ENCODE data around the gene SORCS2. TPM values are rescaled to one million over a fixed set of nuclear protein-coding genes. Genes with fewer than 3 reads are reported as not detected.

The SORCS2 gene
- total RNA-seq, 2 experiments from 2014 or later = 0.03 TPM; not detected in 1

DNA sequence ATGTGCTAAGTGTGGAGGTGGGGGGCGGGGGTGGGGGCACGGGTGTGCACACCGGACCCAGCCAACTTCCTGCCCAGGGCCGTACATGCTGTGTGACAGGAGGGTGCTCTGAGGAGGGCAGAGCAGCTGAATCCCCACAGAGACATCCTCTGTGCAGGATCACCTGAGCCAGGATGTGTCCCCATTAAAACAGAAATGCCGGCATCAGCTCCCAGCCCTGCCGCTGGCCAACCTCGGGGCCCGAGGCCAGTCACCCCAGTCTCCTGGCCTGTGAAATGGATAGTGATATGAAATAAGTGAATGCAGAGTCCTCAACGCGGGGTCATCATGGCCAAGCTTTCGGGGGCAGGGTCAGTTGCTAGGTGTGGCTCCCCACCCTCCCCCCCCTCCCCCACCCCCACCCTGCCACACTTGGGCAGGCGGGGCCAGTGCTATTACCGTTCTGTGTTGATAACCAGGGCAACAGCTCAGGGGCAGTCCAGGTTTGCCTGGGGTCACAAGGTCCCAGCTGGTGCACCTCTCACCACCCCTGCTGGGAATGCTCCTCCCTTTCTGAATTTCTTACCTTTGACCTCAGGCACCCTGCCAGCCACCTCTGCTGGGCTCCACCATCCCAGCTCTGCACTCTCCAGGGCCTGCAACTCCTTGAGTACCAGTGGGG lies 469.6 kb downstream of the SORCS2 start:
- CTCF ChIA-PET (ENCODE audit: unreplicated experiment) = no interaction called here
- Histone ChIP-seq H3K4me1 (ENCODE audit: insufficient read depth, low read length, poor library complexity, severe bottlenecking) (no peaks in the 10 kb centered on the region), H3K27ac (ENCODE audit: low read depth, low read length, poor library complexity, severe bottlenecking) (no peak overlapping the region), H3K36me3 (ENCODE audit: insufficient read depth, low read length) (no peaks in the 10 kb centered on the region), H2AFZ (ENCODE audit: low read length) (no peak overlapping the region), H3K79me2 (ENCODE audit: insufficient read depth, low read depth, low read length) (no peaks in the 10 kb centered on the region), H3K4me2 (ENCODE audit: low read length) (no peak overlapping the region), H3K9me3 (ENCODE audit: low read length) (no peaks in the 10 kb centered on the region), H3K9me2 (ENCODE audit: insufficient read depth, low read length) (no peaks in the 10 kb centered on the region), H3K4me3 (ENCODE audit: low read depth, low read length, poor library complexity, severe bottlenecking) (no peak overlapping the region), H4K20me1 (ENCODE audit: insufficient read depth, low read length) (no peaks in the 10 kb centered on the region)
- POLR2A ChIA-PET = interaction anchor here (0.7 kb wide), 1 partner anchor 424 kb away, joined by 3 read pairs; no protein-coding TSS in a partner anchor
- BruUV-seq (replicated peaks) = no TSS peak
- no peak for DNase-seq (ENCODE audit: low spot score)
- intact Hi-C loops (cut with micrococcal nuclease; ENCODE audit: unreplicated experiment) = no loop called here
- TF ChIP-seq CTCF (conservative IDR thresholded peaks at IDR 0.05; ENCODE audit: low read length) (no peak), EZH2phosphoT487 (IDR thresholded peaks at IDR 0.05; ENCODE audit: borderline replicate concordance, low read depth, low read length) (no peak)

GRCh38 chr4:7662507-7662846 lies 470.1 kb downstream of the SORCS2 start:
- H3K9me3 ChIP-seq (ENCODE audit: low read length) = no peaks in the 10 kb centered on the region
- H2AFZ ChIP-seq (ENCODE audit: low read length) = no peak overlapping the region
- no peak overlapping the region for H3K4me3 ChIP-seq (ENCODE audit: low read depth, low read length, poor library complexity, severe bottlenecking)
- no peaks in the 10 kb centered on the region for H3K9me2 ChIP-seq (ENCODE audit: insufficient read depth, low read length)
- no peaks in the 10 kb centered on the region for H4K20me1 ChIP-seq (ENCODE audit: insufficient read depth, low read length)
- no peak for DNase-seq (ENCODE audit: low spot score)
- no peak overlapping the region for H3K4me2 ChIP-seq (ENCODE audit: low read length)
- ChIA-PET POLR2A (interaction anchor here (0.7 kb wide), 1 partner anchor 424 kb away, joined by 3 read pairs; no protein-coding TSS in a partner anchor), CTCF (ENCODE audit: unreplicated experiment) (no interaction called here)
- no peaks in the 10 kb centered on the region for H3K79me2 ChIP-seq (ENCODE audit: insufficient read depth, low read depth, low read length)
- TF ChIP-seq CTCF (conservative IDR thresholded peaks at IDR 0.05; ENCODE audit: low read length) (no peak), EZH2phosphoT487 (IDR thresholded peaks at IDR 0.05; ENCODE audit: borderline replicate concordance, low read depth, low read length) (no peak)
- intact Hi-C loops (cut with micrococcal nuclease; ENCODE audit: unreplicated experiment) = no loop called here
- no peaks in the 10 kb centered on the region for H3K36me3 ChIP-seq (ENCODE audit: insufficient read depth, low read length)
- BruUV-seq (replicated peaks) = no TSS peak
- no peak overlapping the region for H3K27ac ChIP-seq (ENCODE audit: low read depth, low read length, poor library complexity, severe bottlenecking)
- H3K4me1 ChIP-seq (ENCODE audit: insufficient read depth, low read length, poor library complexity, severe bottlenecking) = no peaks in the 10 kb centered on the region

GRCh38 chr4:7663075-7663541 lies 470.8 kb downstream of the SORCS2 start:
- no peaks in the 10 kb centered on the region for H3K9me3 ChIP-seq (ENCODE audit: low read length)
- intact Hi-C loops (cut with micrococcal nuclease; ENCODE audit: unreplicated experiment) = no loop called here
- H2AFZ ChIP-seq (ENCODE audit: low read length) = no peak overlapping the region
- POLR2A ChIA-PET = no interaction called here
- CTCF ChIA-PET (ENCODE audit: unreplicated experiment) = no interaction called here
- BruUV-seq (replicated peaks) = no TSS peak
- H3K4me1 ChIP-seq (ENCODE audit: insufficient read depth, low read length, poor library complexity, severe bottlenecking) = no peaks in the 10 kb centered on the region
- no peaks in the 10 kb centered on the region for H3K79me2 ChIP-seq (ENCODE audit: insufficient read depth, low read depth, low read length)
- no peaks in the 10 kb centered on the region for H4K20me1 ChIP-seq (ENCODE audit: insufficient read depth, low read length)
- H3K4me3 ChIP-seq (ENCODE audit: low read depth, low read length, poor library complexity, severe bottlenecking) = no peak overlapping the region
- no peak for DNase-seq (ENCODE audit: low spot score)
- no peak overlapping the region for H3K4me2 ChIP-seq (ENCODE audit: low read length)
- TF ChIP-seq EZH2phosphoT487 (IDR thresholded peaks at IDR 0.05; ENCODE audit: borderline replicate concordance, low read depth, low read length) (no peak), CTCF (conservative IDR thresholded peaks at IDR 0.05; ENCODE audit: low read length) (no peak)
- H3K9me2 ChIP-seq (ENCODE audit: insufficient read depth, low read length) = no peaks in the 10 kb centered on the region
- no peak overlapping the region for H3K27ac ChIP-seq (ENCODE audit: low read depth, low read length, poor library complexity, severe bottlenecking)
- H3K36me3 ChIP-seq (ENCODE audit: insufficient read depth, low read length) = no peaks in the 10 kb centered on the region

Data from OCI-LY7 (cell line).